Panc1 (cell line): ENCODE results near the gene KCNJ11. TPM values are rescaled to one million over a fixed set of nuclear protein-coding genes. Genes with fewer than 3 reads are reported as not detected.

Experiments used
- ATAC-seq: fragments of 200-7000 bp; cut with Tn5 transposase; 2 replicates; pipeline ENCODE4 v1.9.1; 2020; ENCODE audit warnings: mild to moderate bottlenecking, moderate library complexity
- BruUV-seq: library from RNA; stranded (reverse); fragments of 400-500 nt; replicated peaks from 2 replicates; lab custom pipeline; 2021; lab: Mats Ljungman, UMichigan
- CTCF ChIA-PET: fragments of 300-600 bp; sonication (Branson Sonifier 250); formaldehyde crosslinking; loops from one replicate; lab custom pipeline; 2022; ENCODE audit warnings: antibody characterized with exemption; lab: Charles Lee
- POLR2A ChIA-PET: fragments of 300-600 bp; sonication (Branson Sonifier 250); formaldehyde crosslinking; loops from one replicate; lab custom pipeline; 2022; ENCODE audit warnings: antibody characterized with exemption; lab: Charles Lee
- DNase-seq: peaks from one replicate; pipeline ENCODE4 v3.0.0-alpha.2; 2010; ENCODE audit warnings: low read depth, low spot score
- H3K27ac ChIP-seq: 2 replicates; pipeline ENCODE4 v1.5.1; 2011; ENCODE audit warnings: mild to moderate bottlenecking, low read length, inconsistent platforms
- H3K27me3 ChIP-seq: fragments of 200-500 bp; sonication (Bioruptor generic); 2 replicates; pipeline ENCODE4 v1.6.0; 2014; ENCODE audit warnings: low read length, inconsistent platforms; ENCODE audit not compliant: control insufficient read depth, insufficient read depth
- H3K36me3 ChIP-seq: fragments of 200-500 bp; sonication (Bioruptor generic); 2 replicates; pipeline ENCODE4 v1.5.1; 2014; ENCODE audit warnings: inconsistent platforms, mild to moderate bottlenecking, low read length, moderate library complexity; ENCODE audit not compliant: control insufficient read depth, insufficient read depth
- H3K4me1 ChIP-seq: 2 replicates; pipeline ENCODE4 v1.5.1; 2011; ENCODE audit warnings: inconsistent platforms, mild to moderate bottlenecking, low read length, moderate library complexity; ENCODE audit not compliant: control insufficient read depth, insufficient read depth
- H3K4me3 ChIP-seq, 2 experiments: 2 replicates each; pipeline ENCODE4 v1.5.1; 2011 to 2012; ENCODE audit warnings: low read depth in 2 of 2, low read length in 2 of 2, mild to moderate bottlenecking in 2 of 2, inconsistent platforms in 1 of 2, moderate library complexity in 1 of 2
- H3K9me3 ChIP-seq: fragments of 200-500 bp; sonication (Bioruptor generic); 2 replicates; pipeline ENCODE4 v1.5.1; 2014; ENCODE audit warnings: low read depth, mild to moderate bottlenecking, inconsistent platforms, low read length, moderate library complexity; ENCODE audit not compliant: control insufficient read depth, insufficient read depth
- POLR2AphosphoS5 ChIP-seq: IDR thresholded peaks from 2 replicates; pipeline ENCODE4 v1.6.1; 2012; ENCODE audit warnings: mild to moderate bottlenecking, low read depth, low read length, moderate library complexity
- REST ChIP-seq, 2 experiments: IDR thresholded peaks; 2 replicates each; pipeline ENCODE4 v1.6.1; 2011 to 2012; ENCODE audit warnings: low read depth in 2 of 2, control low read depth in 1 of 2, low read length in 1 of 2, mild to moderate bottlenecking in 1 of 2, moderate library complexity in 1 of 2; ENCODE audit not compliant: insufficient read depth in 1 of 2
- SIN3A ChIP-seq: IDR thresholded peaks from 2 replicates; pipeline ENCODE4 v1.6.1; 2012; ENCODE audit warnings: low read depth, mild to moderate bottlenecking, low read length, moderate library complexity, borderline replicate concordance; ENCODE audit not compliant: insufficient read depth
- TCF7L2 ChIP-seq: IDR thresholded peaks from 2 replicates; pipeline ENCODE4 v1.6.1; 2011; ENCODE audit warnings: mild to moderate bottlenecking, low read depth, low read length, inconsistent platforms
- in situ Hi-C: cut with HindIII; loops from 2 replicates; pipeline ENCODE4 v1.10.0; 2016; ENCODE audit warnings: low sequenced_read_pairs, low pct_unique_long_range_greater_than_20kb
- intact Hi-C: fragments of 100-400 bp; cut with micrococcal nuclease; formaldehyde crosslinking; loops from one replicate; pipeline ENCODE4 v1.10.0; 2022; ENCODE audit not compliant: unreplicated experiment
- total RNA-seq: library from RNA; stranded (reverse); gene quantifications from one replicate; pipeline ENCODE4 v1.2.1, GENCODE V29; 2021; ENCODE audit not compliant: unreplicated experiment
- TF ChIP-seq, protein P1 (sequence below): fragments of 450-650 bp; IDR thresholded peaks from 2 replicates; pipeline ENCODE4 v1.5.1; 2017; ENCODE audit warnings: mild to moderate bottlenecking

KCNJ11 gene
- total RNA-seq, 1 experiment from 2014 or later, result 0.67 TPM

- H3K36me3 ChIP-seq, result no peaks in the 10 kb centered on the region
- intact Hi-C loops (no loop called here), in situ Hi-C loops (no loop called here)
- ChIA-PET CTCF (no interaction called here), POLR2A (no interaction called here)
- H3K4me3 ChIP-seq, result no peak overlapping the region
- DNase-seq, result no peak
- ATAC-seq, result no peak
- H3K9me3 ChIP-seq, result no peaks in the 10 kb centered on the region
- no peaks in the 10 kb centered on the region for H3K4me1 ChIP-seq
- TF ChIP-seq SIN3A, result no peak
- no peak for TF ChIP-seq REST (IDR thresholded peaks at IDR 0.05; ENCODE audit: insufficient read depth in 1 of 2, low read depth in 2 of 2, low read length in 1 of 2)
- TF ChIP-seq TCF7L2, result no peak
- no peak for TF ChIP-seq POLR2AphosphoS5
- TF ChIP-seq, protein P1, sequence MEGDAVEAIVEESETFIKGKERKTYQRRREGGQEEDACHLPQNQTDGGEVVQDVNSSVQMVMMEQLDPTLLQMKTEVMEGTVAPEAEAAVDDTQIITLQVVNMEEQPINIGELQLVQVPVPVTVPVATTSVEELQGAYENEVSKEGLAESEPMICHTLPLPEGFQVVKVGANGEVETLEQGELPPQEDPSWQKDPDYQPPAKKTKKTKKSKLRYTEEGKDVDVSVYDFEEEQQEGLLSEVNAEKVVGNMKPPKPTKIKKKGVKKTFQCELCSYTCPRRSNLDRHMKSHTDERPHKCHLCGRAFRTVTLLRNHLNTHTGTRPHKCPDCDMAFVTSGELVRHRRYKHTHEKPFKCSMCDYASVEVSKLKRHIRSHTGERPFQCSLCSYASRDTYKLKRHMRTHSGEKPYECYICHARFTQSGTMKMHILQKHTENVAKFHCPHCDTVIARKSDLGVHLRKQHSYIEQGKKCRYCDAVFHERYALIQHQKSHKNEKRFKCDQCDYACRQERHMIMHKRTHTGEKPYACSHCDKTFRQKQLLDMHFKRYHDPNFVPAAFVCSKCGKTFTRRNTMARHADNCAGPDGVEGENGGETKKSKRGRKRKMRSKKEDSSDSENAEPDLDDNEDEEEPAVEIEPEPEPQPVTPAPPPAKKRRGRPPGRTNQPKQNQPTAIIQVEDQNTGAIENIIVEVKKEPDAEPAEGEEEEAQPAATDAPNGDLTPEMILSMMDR, result no peak
- H3K27ac ChIP-seq, result no peak overlapping the region
- H3K27me3 ChIP-seq, result 0 out of 2 replicates have a peak, but pooled peaks cover 2% of the 10 kb centered on the region
- no TSS peak for BruUV-seq
Observed at GRCh38 chr11:17430616-17431015, 42.2 kb upstream of the KCNJ11 start.

GRCh38 chr11:17428925-17429324, 40.5 kb upstream of the KCNJ11 start:
- ChIA-PET POLR2A (no interaction called here), CTCF (no interaction called here)
- no TSS peak for BruUV-seq
- in situ Hi-C loops (no loop called here), intact Hi-C loops (no loop called here)
- no peak for TF ChIP-seq REST (IDR thresholded peaks at IDR 0.05; ENCODE audit: insufficient read depth in 1 of 2, low read depth in 2 of 2, low read length in 1 of 2)
- TF ChIP-seq, protein P1, result no peak
- TF ChIP-seq TCF7L2, result no peak
- no peak for TF ChIP-seq SIN3A
- no peak for TF ChIP-seq POLR2AphosphoS5
- Histone ChIP-seq H3K27me3 (0 out of 2 replicates have a peak, but pooled peaks cover 2% of the 10 kb centered on the region), H3K9me3 (no peaks in the 10 kb centered on the region), H3K4me3 (no peak overlapping the region), H3K36me3 (no peaks in the 10 kb centered on the region), H3K4me1 (no peaks in the 10 kb centered on the region), H3K27ac (no peak overlapping the region)
- DNase-seq (no peak), ATAC-seq (no peak)
